Left lung (tissue), 10 donors: ENCODE results near the gene SLC9A7. TPM values are rescaled to one million over a fixed set of nuclear protein-coding genes. Genes with fewer than 3 reads are reported as not detected.

Experiments used
- ATAC-seq: fragments of 200-7000 bp; cut with Tn5 transposase; one replicate; pipeline ENCODE4 v1.9.1; 2020; ENCODE audit warnings: moderate library complexity
- DNase-seq, 4 donors: peaks; one replicate each; pipeline ENCODE4 v3.0.0-alpha.2; 2013 to 2020
- H3K27ac ChIP-seq, 2 donors: fragments of 200-600 bp; sonication (generic) in 1 of 2; one replicate each; pipeline versions ENCODE4 v1.5.0 to v1.8.0; 2020 to 2021
- H3K27me3 ChIP-seq, 2 donors: fragments of 200-600 bp; sonication (generic) in 1 of 2; one replicate each; pipeline versions ENCODE4 v1.5.0 to v1.8.0; 2020 to 2021
- H3K36me3 ChIP-seq, 2 donors: fragments of 200-600 bp; sonication (generic) in 1 of 2; one replicate each; pipeline versions ENCODE4 v1.5.0 to v1.8.0; 2020 to 2021
- H3K4me1 ChIP-seq, 2 donors: fragments of 200-600 bp; one replicate each; pipeline ENCODE4 v1.8.0; 2021
- H3K4me3 ChIP-seq, 2 donors: fragments of 200-600 bp; sonication (generic) in 1 of 2; one replicate each; pipeline versions ENCODE4 v1.5.0 to v1.8.0; 2020 to 2021; ENCODE audit warnings: mild to moderate bottlenecking in 1 of 2
- H3K9me3 ChIP-seq, 2 donors: fragments of 200-600 bp; sonication (generic) in 1 of 2; one replicate each; pipeline versions ENCODE4 v1.5.0 to v1.8.0; 2020 to 2021
- CTCF ChIP-seq, 2 donors: fragments of 200-600 bp; sonication (generic) in 1 of 2; IDR thresholded peaks; one replicate each; pipeline versions ENCODE4 v1.5.0 to v1.8.0; 2021; ENCODE audit warnings: antibody characterized with exemption in 2 of 2
- intact Hi-C, 2 donors: fragments of 100-400 bp; cut with DNase I; formaldehyde crosslinking; loops; one replicate each; pipeline versions ENCODE4 v1.11.2 to v1.14.2; 2022
- polyA plus RNA-seq, 6 donors: library from polyadenylated mRNA; unstranded; fragments of 120-200 nt; gene quantifications; one replicate each; pipeline ENCODE4 v1.2.1, GENCODE V29; 2013; ENCODE audit not compliant: insufficient read length in 6 of 6
- total RNA-seq, 2 donors: library from RNA; stranded (reverse); fragmentation: NEBNext Ultra II Directional; extraction: Animal tissue kit (Norgen Biotek cat#: 25700); gene quantifications; one replicate each; pipeline ENCODE4 v1.2.1, GENCODE V29; 2021
- donor health status: DM: no; HTN: yes; CAD: no.
- donor health status: DM: no; HTN: no; CAD: no.

SLC9A7 gene
- total and polyA plus RNA-seq, 8 donors: 2.3 to 10.5 (median 3.2) TPM

- Histone ChIP-seq H3K9me3 (no peaks in the 10 kb centered on the region), H3K4me3 (peak overlapping the region in 1 of 2 donors; percentile 54), H3K27me3 (peaks cover 0 to 10% of the 10 kb centered on the region in 2 donors), H3K4me1 (peaks cover 0 to 28% of the 10 kb centered on the region in 2 donors), H3K27ac (no peak overlapping the region), H3K36me3 (no peaks in the 10 kb centered on the region)
- no peak for ATAC-seq
- no peak for TF ChIP-seq CTCF (IDR thresholded peaks at IDR 0.05)
- intact Hi-C loops: no loop called here
- DNase-seq: no peak
Observed at GRCh38 chrX:46576458-46576857, 182.5 kb downstream of the SLC9A7 start.

DNA sequence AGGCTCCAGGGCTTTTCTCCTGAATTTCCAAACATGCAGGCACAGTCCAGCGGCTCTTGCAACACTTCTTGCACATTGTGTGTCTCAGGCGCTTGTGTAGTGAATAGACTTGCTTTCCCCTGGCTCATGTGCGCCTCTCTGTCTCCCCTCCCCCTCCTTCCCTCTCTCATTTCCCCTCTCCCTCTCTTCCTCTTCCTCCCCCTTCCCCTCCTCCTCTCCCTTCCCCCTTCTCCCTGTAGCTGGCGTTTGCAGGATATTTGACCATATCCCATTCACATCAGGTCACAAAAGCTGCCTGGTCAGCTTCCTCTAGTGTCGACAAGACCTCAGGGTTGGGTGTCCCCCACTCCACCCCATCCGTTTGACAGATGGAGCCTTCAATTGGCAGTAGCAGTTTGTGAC is 182.9 kb downstream of the SLC9A7 start:
- Histone ChIP-seq H3K27me3 (peaks cover 0 to 10% of the 10 kb centered on the region in 2 donors), H3K36me3 (no peaks in the 10 kb centered on the region), H3K4me1 (peaks cover 0 to 28% of the 10 kb centered on the region in 2 donors), H3K4me3 (peak overlapping the region; percentile 21 to 54), H3K27ac (no peak overlapping the region), H3K9me3 (no peaks in the 10 kb centered on the region)
- DNase-seq (peak in 1 of 4 donors; percentile 19), ATAC-seq (peak; percentile 17)
- no peak for TF ChIP-seq CTCF (IDR thresholded peaks at IDR 0.05)
- intact Hi-C loops: no loop called here

- ATAC-seq (no peak), DNase-seq (no peak)
- peak overlapping the region; percentile 21 to 54 for H3K4me3 ChIP-seq
- no peak for TF ChIP-seq CTCF (IDR thresholded peaks at IDR 0.05)
- H3K36me3 ChIP-seq: no peaks in the 10 kb centered on the region
- H3K4me1 ChIP-seq: peaks cover 0 to 28% of the 10 kb centered on the region in 2 donors
- intact Hi-C loops: no loop called here
- H3K9me3 ChIP-seq: no peaks in the 10 kb centered on the region
- H3K27ac ChIP-seq: no peak overlapping the region
- peaks cover 0 to 10% of the 10 kb centered on the region in 2 donors for H3K27me3 ChIP-seq
Observed at GRCh38 chrX:46575586-46575985, 183.3 kb downstream of the SLC9A7 start.

DNA sequence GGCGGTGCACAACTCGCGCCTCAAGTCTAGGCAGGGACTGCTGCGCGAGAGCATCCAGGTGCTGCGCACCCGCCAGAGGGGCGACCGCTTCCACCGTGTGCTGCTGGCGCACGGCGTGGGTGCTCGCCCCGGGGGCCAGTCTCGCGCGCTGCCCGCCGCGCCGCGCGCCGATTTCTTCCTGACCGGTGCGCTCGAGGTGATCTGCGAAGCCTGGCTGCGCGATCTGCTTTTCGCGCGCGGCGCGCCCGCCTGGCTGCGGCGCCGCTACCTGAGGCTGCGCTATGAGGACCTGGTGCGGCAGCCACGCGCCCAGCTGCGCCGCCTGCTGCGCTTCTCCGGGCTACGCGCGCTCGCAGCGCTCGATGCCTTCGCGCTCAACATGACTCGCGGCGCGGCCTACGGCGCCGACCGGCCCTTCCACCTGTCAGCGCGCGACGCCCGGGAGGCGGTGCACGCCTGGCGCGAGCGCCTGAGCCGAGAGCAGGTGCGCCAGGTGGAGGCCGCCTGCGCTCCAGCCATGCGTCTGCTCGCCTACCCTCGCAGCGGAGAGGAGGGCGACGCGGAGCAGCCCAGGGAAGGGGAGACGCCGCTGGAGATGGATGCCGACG is 184.0 kb downstream of the SLC9A7 start:
- Histone ChIP-seq H3K4me1 (peaks cover 0 to 28% of the 10 kb centered on the region in 2 donors), H3K27me3 (peaks cover 0 to 10% of the 10 kb centered on the region in 2 donors), H3K36me3 (no peaks in the 10 kb centered on the region), H3K27ac (no peak overlapping the region), H3K4me3 (peak overlapping the region; percentile 21 to 54), H3K9me3 (no peaks in the 10 kb centered on the region)
- DNase-seq: peak in 2 of 4 donors; percentile 37 to 85
- no peak for TF ChIP-seq CTCF (IDR thresholded peaks at IDR 0.05)
- peak; percentile 27 for ATAC-seq
- intact Hi-C loops: no loop called here

DNA sequence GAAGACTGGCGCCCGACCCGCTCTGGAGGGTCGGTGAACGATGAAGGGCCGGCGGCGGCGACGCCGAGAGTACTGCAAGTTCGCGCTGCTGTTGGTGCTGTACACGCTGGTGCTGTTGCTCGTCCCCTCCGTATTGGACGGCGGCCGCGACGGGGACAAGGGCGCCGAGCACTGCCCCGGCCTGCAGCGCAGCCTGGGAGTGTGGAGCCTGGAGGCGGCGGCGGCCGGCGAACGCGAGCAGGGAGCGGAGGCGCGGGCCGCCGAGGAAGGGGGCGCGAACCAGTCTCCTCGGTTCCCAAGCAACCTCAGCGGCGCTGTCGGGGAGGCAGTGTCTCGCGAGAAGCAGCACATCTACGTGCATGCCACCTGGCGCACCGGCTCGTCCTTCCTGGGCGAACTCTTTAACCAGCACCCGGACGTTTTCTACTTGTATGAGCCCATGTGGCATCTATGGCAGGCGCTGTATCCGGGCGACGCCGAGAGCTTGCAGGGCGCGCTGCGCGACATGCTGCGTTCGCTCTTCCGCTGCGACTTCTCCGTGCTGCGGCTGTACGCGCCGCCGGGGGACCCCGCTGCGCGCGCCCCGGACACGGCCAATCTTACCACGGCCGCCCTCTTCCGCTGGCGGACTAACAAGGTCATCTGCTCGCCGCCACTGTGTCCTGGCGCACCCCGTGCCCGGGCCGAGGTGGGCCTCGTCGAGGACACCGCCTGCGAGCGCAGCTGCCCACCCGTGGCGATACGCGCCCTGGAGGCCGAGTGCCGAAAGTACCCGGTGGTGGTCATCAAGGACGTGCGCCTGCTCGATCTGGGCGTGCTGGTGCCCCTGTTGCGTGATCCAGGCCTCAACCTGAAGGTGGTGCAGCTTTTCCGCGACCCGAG is 184.8 kb downstream of the SLC9A7 start:
- intact Hi-C loops: no loop called here
- Histone ChIP-seq H3K36me3 (no peaks in the 10 kb centered on the region), H3K4me3 (peak overlapping the region; percentile 21 to 54)

More for the DNA sequence above, 184.8 kb downstream of the SLC9A7 start:
- H3K4me1 ChIP-seq: peaks cover 0 to 28% of the 10 kb centered on the region in 2 donors
- no peaks in the 10 kb centered on the region for H3K9me3 ChIP-seq
- peaks cover 0 to 10% of the 10 kb centered on the region in 2 donors for H3K27me3 ChIP-seq
- H3K27ac ChIP-seq: peak overlapping the region; percentile 33 to 60
- TF ChIP-seq CTCF (IDR thresholded peaks at IDR 0.05): no peak
- ATAC-seq: peak; percentile 60
- peak in 3 of 4 donors; percentile 18 to 82 (median 65) for DNase-seq
